Activated naive CD8-positive, alpha-beta T cell treated with anti-CD3 and anti-CD28 coated beads, Interleukin-2, amount 10 ng/mL, durations not matched to agents 7 days and 5 days (primary cell): ENCODE data around the gene SLC24A1. TPM values are rescaled to one million over a fixed set of nuclear protein-coding genes. Genes with fewer than 3 reads are reported as not detected.
A peak's percentile ranks its signal among the peaks of the same experiment; 100 is the strongest.

Experiments used
- ATAC-seq: fragments of 150-1000 bp; cut with Tn5 transposase; one replicate; pipeline ENCODE4 v1.10.0; 2021; ENCODE audit warnings: low read depth, moderate library complexity
- POLR2A ChIA-PET: fragments of 350-600 bp; sonication (Branson Sonifier 250); formaldehyde crosslinking; loops from one replicate; lab custom pipeline; 2021; ENCODE audit warnings: antibody characterized with exemption; lab: Charles Lee
- DNase-seq: peaks from one replicate; pipeline ENCODE4 v3.0.0; 2021
- H3K27ac Mint-ChIP-seq: one replicate; pipeline ENCODE4 v1.8.0; 2022; ENCODE audit warnings: mild to moderate bottlenecking, mixed read lengths
- H3K27me3 Mint-ChIP-seq: one replicate; pipeline ENCODE4 v1.8.0; 2022; ENCODE audit warnings: mild to moderate bottlenecking, moderate library complexity, mixed read lengths
- H3K36me3 Mint-ChIP-seq: one replicate; pipeline ENCODE4 v1.8.0; 2021; ENCODE audit warnings: mild to moderate bottlenecking, mixed read lengths
- H3K4me1 Mint-ChIP-seq: one replicate; pipeline ENCODE4 v1.8.0; 2021; ENCODE audit warnings: mixed read lengths
- H3K4me3 Mint-ChIP-seq: one replicate; pipeline ENCODE4 v1.8.0; 2022; ENCODE audit warnings: mild to moderate bottlenecking, moderate library complexity, mixed read lengths
- H3K9me3 Mint-ChIP-seq: one replicate; pipeline ENCODE4 v1.8.0; 2021; ENCODE audit warnings: mixed read lengths
- total RNA-seq, 2 experiments: library from RNA; stranded (reverse); gene quantifications; one replicate each; pipeline ENCODE4 v1.2.3, GENCODE V29; 2021

The SLC24A1 gene
- total RNA-seq, 2 experiments from 2014 or later, result 4.9 to 7.1 TPM

DNA sequence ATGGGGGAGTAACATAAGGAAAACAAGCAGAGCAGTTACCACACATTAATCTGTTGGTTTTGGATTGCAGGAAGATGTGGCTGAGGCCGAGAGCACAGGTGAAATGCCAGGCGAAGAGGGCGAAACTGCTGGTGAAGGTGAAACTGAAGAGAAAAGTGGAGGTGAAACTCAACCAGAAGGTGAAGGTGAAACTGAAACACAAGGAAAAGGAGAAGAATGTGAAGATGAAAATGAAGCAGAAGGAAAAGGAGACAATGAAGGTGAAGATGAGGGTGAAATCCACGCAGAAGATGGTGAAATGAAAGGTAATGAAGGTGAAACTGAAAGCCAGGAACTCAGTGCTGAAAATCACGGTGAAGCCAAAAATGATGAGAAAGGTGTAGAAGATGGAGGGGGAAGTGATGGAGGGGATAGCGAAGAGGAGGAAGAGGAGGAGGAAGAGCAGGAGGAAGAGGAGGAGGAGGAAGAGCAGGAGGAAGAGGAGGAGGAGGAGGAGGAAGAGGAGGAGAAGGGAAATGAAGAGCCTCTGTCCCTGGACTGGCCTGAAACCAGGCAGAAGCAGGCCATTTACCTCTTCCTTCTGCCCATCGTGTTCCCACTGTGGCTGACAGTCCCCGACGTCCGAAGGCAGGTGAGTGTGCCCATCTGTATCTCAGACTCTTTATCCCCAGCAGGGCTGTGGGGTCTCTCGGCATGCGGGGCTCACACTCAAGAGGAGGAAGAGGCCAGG lies 28.7 kb downstream of the SLC24A1 start:
- no peak overlapping the region for H3K4me3 Mint-ChIP-seq
- no peaks in the 10 kb centered on the region for H3K27me3 Mint-ChIP-seq
- H3K4me1 Mint-ChIP-seq, result peaks cover 9% of the 10 kb centered on the region
- POLR2A ChIA-PET, result no interaction called here
- ATAC-seq (no peak), DNase-seq (no peak)
- no peaks in the 10 kb centered on the region for H3K9me3 Mint-ChIP-seq
- peak overlapping the region; percentile 57 for H3K27ac Mint-ChIP-seq
- H3K36me3 Mint-ChIP-seq, result peaks cover 37% of the 10 kb centered on the region

DNA sequence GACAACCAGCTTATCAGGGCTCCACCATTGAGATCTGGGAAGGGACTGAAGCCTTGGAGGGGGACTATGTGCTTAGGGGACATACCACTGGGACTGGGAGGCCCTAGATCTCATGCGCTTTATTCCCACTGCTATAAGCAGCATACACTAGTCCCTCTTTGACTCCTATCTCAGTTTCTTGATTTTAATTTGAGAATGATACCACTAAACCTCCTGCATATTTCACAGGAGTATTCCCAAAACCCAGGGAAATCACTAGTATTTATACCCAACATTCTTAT lies 29.2 kb downstream of the SLC24A1 start:
- POLR2A ChIA-PET, result no interaction called here
- no peak overlapping the region for H3K27ac Mint-ChIP-seq
- no peak overlapping the region for H3K4me3 Mint-ChIP-seq
- no peak for ATAC-seq
- no peak for DNase-seq
- H3K9me3 Mint-ChIP-seq, result no peaks in the 10 kb centered on the region
- peaks cover 37% of the 10 kb centered on the region for H3K36me3 Mint-ChIP-seq
- H3K4me1 Mint-ChIP-seq, result peaks cover 9% of the 10 kb centered on the region
- H3K27me3 Mint-ChIP-seq, result no peaks in the 10 kb centered on the region

- Mint-ChIP-seq H3K27me3 (no peaks in the 10 kb centered on the region), H3K9me3 (no peaks in the 10 kb centered on the region), H3K36me3 (peaks cover 36% of the 10 kb centered on the region), H3K4me3 (no peak overlapping the region), H3K4me1 (peaks cover 9% of the 10 kb centered on the region), H3K27ac (peak overlapping the region; percentile 27)
- ATAC-seq (no peak), DNase-seq (no peak)
- POLR2A ChIA-PET, result no interaction called here
Measured at GRCh38 chr15:65651831-65652749, 30.4 kb downstream of the SLC24A1 start.

GRCh38 chr15:65653341-65653740 lies 31.6 kb downstream of the SLC24A1 start:
- no peak for ATAC-seq
- POLR2A ChIA-PET, result no interaction called here
- no peaks in the 10 kb centered on the region for H3K27me3 Mint-ChIP-seq
- DNase-seq, result no peak
- H3K36me3 Mint-ChIP-seq, result peaks cover 34% of the 10 kb centered on the region
- no peak overlapping the region for H3K4me3 Mint-ChIP-seq
- H3K27ac Mint-ChIP-seq, result no peak overlapping the region
- H3K4me1 Mint-ChIP-seq, result peaks cover 9% of the 10 kb centered on the region
- no peaks in the 10 kb centered on the region for H3K9me3 Mint-ChIP-seq

DNA sequence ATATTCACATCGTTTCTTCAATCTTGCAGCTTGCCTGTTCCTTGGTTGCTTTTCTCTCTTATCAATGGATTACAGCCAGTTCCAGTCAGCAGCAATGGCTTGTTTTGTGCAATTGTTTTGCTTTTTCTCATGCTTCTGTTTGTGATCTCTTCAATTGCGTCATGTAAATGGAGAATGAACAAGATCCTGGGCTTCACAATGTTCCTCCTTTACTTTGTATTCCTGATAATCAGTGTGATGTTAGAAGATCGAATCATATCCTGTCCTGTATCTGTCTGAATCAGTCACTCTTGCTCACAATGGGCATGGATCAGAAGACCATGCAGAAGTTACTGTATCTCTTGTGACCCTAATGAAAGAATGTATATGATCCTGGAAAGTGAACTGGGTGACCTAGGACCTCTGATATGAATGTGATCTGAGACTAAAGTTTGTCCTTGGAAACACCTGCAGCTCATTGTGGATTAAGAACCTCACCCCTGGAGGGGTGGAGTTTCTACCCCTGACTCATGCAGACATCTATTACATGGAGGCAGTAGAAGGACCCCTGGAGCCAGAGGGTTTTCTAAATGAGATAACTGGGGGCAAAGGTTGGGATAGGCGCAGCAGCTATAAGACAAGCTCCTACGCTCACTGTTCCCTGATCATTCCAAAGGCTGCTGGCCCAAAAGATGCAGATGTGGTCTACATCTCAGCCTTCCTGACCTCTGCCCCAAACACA lies 32.2 kb downstream of the SLC24A1 start:
- Mint-ChIP-seq H3K27me3 (no peaks in the 10 kb centered on the region), H3K27ac (peak overlapping the region; percentile 19), H3K4me1 (peaks cover 9% of the 10 kb centered on the region), H3K36me3 (peaks cover 37% of the 10 kb centered on the region), H3K9me3 (no peaks in the 10 kb centered on the region), H3K4me3 (no peak overlapping the region)
- POLR2A ChIA-PET, result no interaction called here
- ATAC-seq (no peak), DNase-seq (no peak)

DNA sequence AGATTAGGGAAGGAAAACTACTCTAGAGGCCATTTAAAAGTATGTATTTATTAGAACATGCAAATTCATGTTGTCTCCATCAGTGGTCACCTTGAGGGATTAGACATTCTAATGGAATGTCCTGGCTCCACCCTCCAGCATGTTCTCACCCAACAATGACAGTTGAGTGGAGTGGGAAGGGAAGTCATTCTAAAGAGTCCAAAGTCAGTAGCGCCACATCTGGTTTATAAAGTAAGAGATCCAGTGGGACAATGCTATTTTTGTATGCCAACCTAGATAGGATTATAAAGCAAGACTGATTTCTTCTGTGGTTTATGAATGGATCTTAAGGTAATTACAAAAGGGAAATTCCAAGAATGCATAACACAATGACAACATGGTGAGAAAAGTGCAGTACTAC lies 33.3 kb downstream of the SLC24A1 start:
- Mint-ChIP-seq H3K4me1 (peaks cover 9% of the 10 kb centered on the region), H3K27me3 (no peaks in the 10 kb centered on the region), H3K4me3 (no peak overlapping the region), H3K27ac (no peak overlapping the region), H3K36me3 (peaks cover 39% of the 10 kb centered on the region), H3K9me3 (no peaks in the 10 kb centered on the region)
- no peak for DNase-seq
- no peak for ATAC-seq
- POLR2A ChIA-PET, result no interaction called here

DNA sequence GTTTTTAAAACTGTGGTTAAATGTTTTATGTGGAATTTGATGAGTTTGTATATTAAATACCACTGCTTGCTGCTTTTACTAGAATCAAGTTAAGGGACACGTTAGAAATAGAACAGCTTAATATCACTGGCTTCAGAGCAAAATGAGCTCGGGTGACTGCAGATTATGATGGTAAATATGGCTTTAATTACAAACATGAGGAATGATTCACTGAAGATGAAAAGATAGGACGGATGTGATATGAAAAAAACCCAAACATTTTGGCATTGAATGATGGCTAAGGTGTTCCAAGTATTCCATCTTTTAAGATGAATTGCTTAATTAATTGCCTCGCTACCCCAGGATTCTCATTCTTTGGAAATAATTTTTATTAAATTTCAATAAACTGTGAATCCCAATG lies 33.7 kb downstream of the SLC24A1 start:
- Mint-ChIP-seq H3K36me3 (peaks cover 39% of the 10 kb centered on the region), H3K4me1 (peaks cover 6% of the 10 kb centered on the region), H3K27me3 (no peaks in the 10 kb centered on the region), H3K4me3 (no peak overlapping the region), H3K9me3 (no peaks in the 10 kb centered on the region), H3K27ac (no peak overlapping the region)
- DNase-seq, result no peak
- POLR2A ChIA-PET, result no interaction called here
- ATAC-seq, result no peak

- Mint-ChIP-seq H3K36me3 (peaks cover 17% of the 10 kb centered on the region), H3K9me3 (no peaks in the 10 kb centered on the region), H3K27ac (no peak overlapping the region), H3K4me3 (no peak overlapping the region), H3K4me1 (no peaks in the 10 kb centered on the region), H3K27me3 (no peaks in the 10 kb centered on the region)
- ATAC-seq (no peak), DNase-seq (no peak)
- POLR2A ChIA-PET, result no interaction called here
Measured at GRCh38 chr15:65659502-65660052, 37.8 kb downstream of the SLC24A1 start.

DNA sequence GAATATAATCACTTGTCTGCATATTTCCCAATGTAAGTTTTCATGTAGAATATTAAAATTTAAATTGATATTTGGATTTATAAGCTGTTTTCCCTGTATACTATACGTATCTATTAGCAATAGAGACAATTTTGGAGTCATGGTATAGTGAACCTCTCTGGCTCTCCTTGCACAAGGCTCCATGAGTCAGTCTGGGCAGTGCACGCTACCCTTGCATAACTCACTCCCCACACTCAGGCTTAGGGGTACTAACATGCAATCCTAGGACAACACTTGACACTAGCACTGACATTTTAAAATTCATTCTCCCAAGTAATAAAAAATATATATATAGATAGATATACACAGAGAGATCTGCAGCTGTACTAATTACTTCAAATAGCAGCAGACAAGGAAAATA lies 39.2 kb downstream of the SLC24A1 start:
- DNase-seq, result no peak
- no peaks in the 10 kb centered on the region for H3K9me3 Mint-ChIP-seq
- no peaks in the 10 kb centered on the region for H3K4me1 Mint-ChIP-seq
- ATAC-seq, result no peak
- H3K27ac Mint-ChIP-seq, result no peak overlapping the region
- POLR2A ChIA-PET, result no interaction called here
- no peak overlapping the region for H3K4me3 Mint-ChIP-seq
- H3K27me3 Mint-ChIP-seq, result no peaks in the 10 kb centered on the region
- peaks cover 13% of the 10 kb centered on the region for H3K36me3 Mint-ChIP-seq

DNA sequence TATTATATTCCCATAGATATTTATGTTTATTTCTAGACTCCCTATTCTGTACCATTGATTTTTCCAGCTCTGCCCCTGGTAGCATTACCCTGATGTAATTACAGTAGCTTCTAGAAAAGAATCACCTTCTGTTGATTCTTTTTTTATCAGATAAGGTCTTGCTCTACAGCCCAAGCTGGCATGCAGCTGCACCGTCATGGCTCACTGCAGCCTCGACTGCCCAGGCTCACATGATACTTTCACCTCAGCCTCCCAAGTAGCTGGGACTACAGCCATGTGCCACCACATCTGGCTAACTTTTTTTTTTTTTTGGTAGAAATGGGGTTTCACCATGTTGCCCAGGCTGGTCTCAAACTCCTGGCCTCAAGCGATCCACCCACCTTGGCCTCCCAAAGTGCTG lies 41.8 kb downstream of the SLC24A1 start:
- peaks cover 15% of the 10 kb centered on the region for H3K36me3 Mint-ChIP-seq
- H3K4me1 Mint-ChIP-seq, result peaks cover 2% of the 10 kb centered on the region
- H3K27me3 Mint-ChIP-seq, result no peaks in the 10 kb centered on the region
- ATAC-seq (no peak), DNase-seq (no peak)
- POLR2A ChIA-PET, result no interaction called here
- H3K27ac Mint-ChIP-seq, result no peak overlapping the region
- no peak overlapping the region for H3K4me3 Mint-ChIP-seq
- no peaks in the 10 kb centered on the region for H3K9me3 Mint-ChIP-seq

GRCh38 chr15:65666257-65666656 lies 44.5 kb downstream of the SLC24A1 start:
- POLR2A ChIA-PET, result no interaction called here
- no peaks in the 10 kb centered on the region for H3K9me3 Mint-ChIP-seq
- H3K4me3 Mint-ChIP-seq, result no peak overlapping the region
- H3K27ac Mint-ChIP-seq, result no peak overlapping the region
- no peak for ATAC-seq
- DNase-seq, result no peak
- H3K27me3 Mint-ChIP-seq, result no peaks in the 10 kb centered on the region
- H3K4me1 Mint-ChIP-seq, result peaks cover 2% of the 10 kb centered on the region
- H3K36me3 Mint-ChIP-seq, result peaks cover 14% of the 10 kb centered on the region

DNA sequence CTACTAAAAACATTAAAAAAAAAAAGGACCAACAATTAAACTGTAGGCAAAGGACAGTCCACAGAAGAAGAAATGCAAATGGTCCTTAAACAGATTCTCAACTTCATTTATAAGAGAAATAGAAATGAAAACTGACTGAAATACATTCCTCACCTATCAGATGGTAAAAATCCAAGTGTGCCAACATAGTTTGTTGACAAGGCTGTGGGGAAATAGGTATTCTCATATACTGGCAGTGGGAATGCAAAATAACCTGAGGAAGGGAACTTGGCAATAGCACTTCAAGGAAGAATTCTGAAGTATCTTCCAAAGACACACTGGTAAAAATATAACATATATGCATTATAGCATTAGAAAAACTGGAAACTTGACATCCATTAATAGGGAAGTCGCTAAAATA lies 53.8 kb downstream of the SLC24A1 start:
- H3K27ac Mint-ChIP-seq, result no peak overlapping the region
- H3K36me3 Mint-ChIP-seq, result peaks cover 18% of the 10 kb centered on the region
- H3K9me3 Mint-ChIP-seq, result no peaks in the 10 kb centered on the region
- H3K27me3 Mint-ChIP-seq, result no peaks in the 10 kb centered on the region
- DNase-seq (no peak), ATAC-seq (no peak)
- no peaks in the 10 kb centered on the region for H3K4me1 Mint-ChIP-seq
- POLR2A ChIA-PET, result no interaction called here
- no peak overlapping the region for H3K4me3 Mint-ChIP-seq

GRCh38 chr15:65676123-65676522 lies 54.4 kb downstream of the SLC24A1 start:
- Mint-ChIP-seq H3K27me3 (no peaks in the 10 kb centered on the region), H3K4me1 (no peaks in the 10 kb centered on the region), H3K9me3 (no peaks in the 10 kb centered on the region), H3K36me3 (peaks cover 19% of the 10 kb centered on the region), H3K27ac (no peak overlapping the region), H3K4me3 (no peak overlapping the region)
- POLR2A ChIA-PET, result no interaction called here
- ATAC-seq (no peak), DNase-seq (no peak)
